PFSK-1 (cell line): Measurements from ENCODE around the gene LTBP1.

ENCODE experiments used
- POLR2AphosphoS5 ChIP-seq: IDR thresholded peaks from 2 replicates; pipeline ENCODE4 v1.6.1; 2012; ENCODE audit warnings: low read depth, mild to moderate bottlenecking, control low read depth, low read length, moderate library complexity
- REST ChIP-seq, 2 experiments: IDR thresholded peaks; 2 replicates each; pipeline versions ENCODE4 v1.6.1 to v1.8.0; 2011 to 2012; ENCODE audit warnings: low read depth in 2 of 2, low read length in 2 of 2, control low read depth in 1 of 2, inconsistent platforms in 1 of 2, mild to moderate bottlenecking in 1 of 2, moderate library complexity in 1 of 2; ENCODE audit not compliant: insufficient read depth in 1 of 2

GRCh38 chr2:33267043-33267442 is 320.3 kb downstream of the LTBP1 start:
- TF ChIP-seq POLR2AphosphoS5 (no peak), REST (IDR thresholded peaks at IDR 0.05; ENCODE audit: insufficient read depth in 1 of 2, low read depth in 2 of 2, low read length in 2 of 2) (no peak)
